IPS-18a (cell line): ENCODE results near the gene ACOX3.

ENCODE experiments used
- H3K27ac ChIP-seq: one replicate; pipeline ENCODE4 v1.5.1; 2013; ENCODE audit warnings: low read length
- H3K27me3 ChIP-seq: one replicate; pipeline ENCODE4 v1.6.1; 2013; ENCODE audit warnings: mild to moderate bottlenecking, low read length; ENCODE audit not compliant: control insufficient read depth, insufficient read depth
- H3K36me3 ChIP-seq: one replicate; pipeline ENCODE4 v1.6.1; 2013; ENCODE audit warnings: low read depth, low read length; ENCODE audit not compliant: control insufficient read depth
- H3K4me1 ChIP-seq: one replicate; pipeline ENCODE4 v1.6.1; 2013; ENCODE audit warnings: low read depth, low read length; ENCODE audit not compliant: control insufficient read depth
- H3K4me3 ChIP-seq: one replicate; pipeline ENCODE4 v1.5.1; 2013; ENCODE audit warnings: low read length
- H3K9ac ChIP-seq: one replicate; pipeline ENCODE4 v1.6.1; 2013; ENCODE audit warnings: mild to moderate bottlenecking, low read length, moderate library complexity
- H3K9me3 ChIP-seq: one replicate; pipeline ENCODE4 v1.6.1; 2013; ENCODE audit warnings: low read depth, low read length; ENCODE audit not compliant: control insufficient read depth

Gene ACOX3

GRCh38 chr4:8473920-8474590 is 33.5 kb upstream of the ACOX3 start:
- Histone ChIP-seq H3K27me3 (no peaks in the 10 kb centered on the region), H3K4me3 (no peak overlapping the region), H3K9ac (no peak overlapping the region), H3K9me3 (no peaks in the 10 kb centered on the region), H3K36me3 (peaks cover 32% of the 10 kb centered on the region), H3K4me1 (peaks cover 2% of the 10 kb centered on the region), H3K27ac (no peak overlapping the region)

- Histone ChIP-seq H3K9me3 (no peaks in the 10 kb centered on the region), H3K4me1 (peaks cover 4% of the 10 kb centered on the region), H3K4me3 (no peak overlapping the region), H3K9ac (no peak overlapping the region), H3K36me3 (peaks cover 36% of the 10 kb centered on the region), H3K27ac (no peak overlapping the region), H3K27me3 (no peaks in the 10 kb centered on the region)
These were observed 32.8 kb upstream of the ACOX3 start for GRCh38 chr4:8473198-8473919.

- no peak overlapping the region for H3K9ac ChIP-seq
- H3K27ac ChIP-seq: no peak overlapping the region
- H3K36me3 ChIP-seq: peaks cover 42% of the 10 kb centered on the region
- peaks cover 4% of the 10 kb centered on the region for H3K4me1 ChIP-seq
- H3K4me3 ChIP-seq: no peak overlapping the region
- H3K27me3 ChIP-seq: no peaks in the 10 kb centered on the region
- no peaks in the 10 kb centered on the region for H3K9me3 ChIP-seq
These were observed 32.2 kb upstream of the ACOX3 start for GRCh38 chr4:8472689-8473197.

- Histone ChIP-seq H3K9me3 (no peaks in the 10 kb centered on the region), H3K27ac (no peak overlapping the region), H3K36me3 (peaks cover 44% of the 10 kb centered on the region), H3K27me3 (no peaks in the 10 kb centered on the region), H3K4me1 (peaks cover 4% of the 10 kb centered on the region), H3K9ac (no peak overlapping the region), H3K4me3 (no peak overlapping the region)
These were observed 31.7 kb upstream of the ACOX3 start for GRCh38 chr4:8472158-8472688.

- Histone ChIP-seq H3K9ac (no peak overlapping the region), H3K27ac (no peak overlapping the region), H3K4me3 (no peak overlapping the region), H3K9me3 (no peaks in the 10 kb centered on the region), H3K27me3 (no peaks in the 10 kb centered on the region), H3K4me1 (peaks cover 4% of the 10 kb centered on the region), H3K36me3 (peaks cover 37% of the 10 kb centered on the region)
These were observed 30.8 kb upstream of the ACOX3 start for GRCh38 chr4:8471211-8471875.

- Histone ChIP-seq H3K4me1 (peaks cover 4% of the 10 kb centered on the region), H3K27me3 (no peaks in the 10 kb centered on the region), H3K27ac (no peak overlapping the region), H3K36me3 (peaks cover 35% of the 10 kb centered on the region), H3K4me3 (no peak overlapping the region), H3K9ac (no peak overlapping the region), H3K9me3 (no peaks in the 10 kb centered on the region)
These were observed 30.0 kb upstream of the ACOX3 start for GRCh38 chr4:8470451-8471024.

- Histone ChIP-seq H3K36me3 (peaks cover 41% of the 10 kb centered on the region), H3K27me3 (no peaks in the 10 kb centered on the region), H3K27ac (no peak overlapping the region), H3K9me3 (no peaks in the 10 kb centered on the region), H3K9ac (no peak overlapping the region), H3K4me1 (peaks cover 4% of the 10 kb centered on the region), H3K4me3 (no peak overlapping the region)
These were observed 29.0 kb upstream of the ACOX3 start for GRCh38 chr4:8469550-8469949.

GRCh38 chr4:8468746-8469535 is 28.4 kb upstream of the ACOX3 start:
- no peak overlapping the region for H3K27ac ChIP-seq
- peaks cover 46% of the 10 kb centered on the region for H3K36me3 ChIP-seq

GRCh38 chr4:8467016-8467415 is 26.5 kb upstream of the ACOX3 start:
- H3K4me3 ChIP-seq: no peak overlapping the region
- H3K9ac ChIP-seq: no peak overlapping the region
- no peaks in the 10 kb centered on the region for H3K27me3 ChIP-seq
- H3K36me3 ChIP-seq: peaks cover 42% of the 10 kb centered on the region
- no peaks in the 10 kb centered on the region for H3K9me3 ChIP-seq
- H3K4me1 ChIP-seq: peaks cover 4% of the 10 kb centered on the region
- H3K27ac ChIP-seq: no peak overlapping the region

More at GRCh38 chr4:8468746-8469535, 28.4 kb upstream of the ACOX3 start:
- Histone ChIP-seq H3K27me3 (no peaks in the 10 kb centered on the region), H3K4me3 (no peak overlapping the region), H3K9me3 (no peaks in the 10 kb centered on the region), H3K4me1 (peaks cover 4% of the 10 kb centered on the region), H3K9ac (no peak overlapping the region)

- no peak overlapping the region for H3K4me3 ChIP-seq
- no peaks in the 10 kb centered on the region for H3K27me3 ChIP-seq
- no peak overlapping the region for H3K27ac ChIP-seq
- H3K9ac ChIP-seq: no peak overlapping the region
- peaks cover 4% of the 10 kb centered on the region for H3K4me1 ChIP-seq
- peaks cover 42% of the 10 kb centered on the region for H3K36me3 ChIP-seq
- no peaks in the 10 kb centered on the region for H3K9me3 ChIP-seq
These were observed 25.4 kb upstream of the ACOX3 start for GRCh38 chr4:8465615-8466611.
